ENCODE results near the gene PRR14L.
"Not testable (repeated sequence)": the region's sequence is repeated elsewhere in the genome, so short reads cannot be mapped to it uniquely, and the experiment has no call there.

PRR14L gene

DNA sequence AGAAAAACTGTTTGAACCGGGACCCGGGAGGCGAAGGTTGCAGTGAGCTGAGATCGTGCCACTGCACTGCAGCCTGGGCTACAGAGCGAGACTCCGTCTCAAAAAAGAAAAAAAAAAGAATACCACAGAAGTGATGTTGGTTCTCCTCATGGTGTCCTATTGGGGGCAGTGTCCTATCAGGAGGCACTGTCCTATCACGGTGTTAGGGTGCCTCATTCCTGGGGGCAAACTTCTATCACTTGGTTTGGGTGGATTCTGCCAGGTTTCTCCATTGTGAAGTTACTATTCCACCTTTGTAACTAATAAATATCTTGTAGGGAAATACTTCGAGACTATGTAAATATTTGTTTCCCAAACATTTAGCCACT, 19.6 kb downstream of the PRR14L start:
- no peak for DNase-seq (ENCODE audit: extremely low spot score)
- no peak for TF ChIP-seq ELF4 (IDR thresholded peaks at IDR 0.05)
- peak; percentile 45; the same call in 1 of the 2 replicates for TF ChIP-seq ZNF384 (IDR thresholded peaks at IDR 0.05)
- ChIA-PET CTCF (interaction anchor here (0.6 to 1.7 kb wide), 5 partner anchors 9 to 541 kb away, joined by 3 to 6 read pairs (median 3); no protein-coding TSS in a partner anchor), POLR2A (interaction anchor here (0.7 to 0.8 kb wide), 2 partner anchors 23 to 43 kb away, joined by 3 read pairs; partner anchors contain the start of gene DEPDC5)

DNA sequence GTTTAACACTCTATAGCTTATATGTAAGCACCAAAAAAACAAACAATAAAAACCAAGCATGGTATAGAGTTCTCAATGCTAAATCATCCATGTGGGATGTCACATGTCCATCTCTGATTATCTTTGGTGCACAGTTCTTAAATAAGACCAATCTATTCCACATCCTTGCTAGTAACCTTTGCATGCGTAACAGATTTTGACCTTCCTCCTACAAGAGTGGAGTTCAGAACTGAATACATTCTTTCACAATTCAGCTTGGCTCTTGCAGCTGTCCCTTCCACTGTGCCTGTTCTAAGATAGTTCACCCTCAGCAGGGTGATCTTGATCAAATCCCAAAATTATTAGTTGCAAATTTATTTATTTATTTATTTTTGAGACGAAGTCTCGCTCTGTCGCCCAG, 21.1 kb downstream of the PRR14L start:
- no peak for DNase-seq (ENCODE audit: extremely low spot score)
- CTCF ChIA-PET, result interaction anchor here (0.9 kb wide), 1 partner anchor 241 kb away, joined by 5 read pairs; no protein-coding TSS in a partner anchor
- POLR2A ChIA-PET, result interaction anchor here (1.0 kb wide), 1 partner anchor 19 kb away, joined by 3 read pairs; no protein-coding TSS in a partner anchor
- TF ChIP-seq CTBP1 (IDR thresholded peaks at IDR 0.05; ENCODE audit: borderline replicate concordance) (no peak), HDGF (IDR thresholded peaks at IDR 0.05; ENCODE audit: borderline replicate concordance) (no peak), FOXA1 (IDR thresholded peaks at IDR 0.05) (no peak), FOXK2 (IDR thresholded peaks at IDR 0.05) (no peak), SP1 (IDR thresholded peaks at IDR 0.05) (no peak), FOXM1 (IDR thresholded peaks at IDR 0.05; ENCODE audit: borderline replicate concordance) (no peak), SUZ12 (IDR thresholded peaks at IDR 0.05) (no peak), LEF1 (IDR thresholded peaks at IDR 0.05; ENCODE audit: borderline replicate concordance) (no peak), ARNT (IDR thresholded peaks at IDR 0.05) (no peak)
- TF ChIP-seq, protein P1, sequence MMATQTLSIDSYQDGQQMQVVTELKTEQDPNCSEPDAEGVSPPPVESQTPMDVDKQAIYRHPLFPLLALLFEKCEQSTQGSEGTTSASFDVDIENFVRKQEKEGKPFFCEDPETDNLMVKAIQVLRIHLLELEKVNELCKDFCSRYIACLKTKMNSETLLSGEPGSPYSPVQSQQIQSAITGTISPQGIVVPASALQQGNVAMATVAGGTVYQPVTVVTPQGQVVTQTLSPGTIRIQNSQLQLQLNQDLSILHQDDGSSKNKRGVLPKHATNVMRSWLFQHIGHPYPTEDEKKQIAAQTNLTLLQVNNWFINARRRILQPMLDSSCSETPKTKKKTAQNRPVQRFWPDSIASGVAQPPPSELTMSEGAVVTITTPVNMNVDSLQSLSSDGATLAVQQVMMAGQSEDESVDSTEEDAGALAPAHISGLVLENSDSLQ (IDR thresholded peaks at IDR 0.05), result no peak

DNA sequence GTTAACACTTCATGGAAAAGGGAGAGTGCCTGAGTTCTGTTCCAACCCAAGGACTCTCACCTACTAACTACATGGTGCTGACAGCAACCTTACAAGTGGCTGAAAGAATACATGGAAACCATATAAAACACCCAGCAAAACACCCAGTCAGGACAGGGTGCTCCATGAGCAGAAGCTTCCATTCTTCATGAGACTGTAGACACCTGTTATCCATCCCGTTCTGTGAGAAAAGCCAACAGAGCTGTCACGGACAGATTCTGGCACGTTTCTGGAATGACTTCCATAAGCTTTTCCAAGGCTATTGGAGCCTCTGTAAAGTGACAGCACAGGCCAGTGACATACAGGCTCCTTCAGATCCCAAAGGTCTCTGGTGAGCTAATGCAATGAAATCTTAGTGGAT, 23.2 kb downstream of the PRR14L start:
- POLR2A ChIA-PET, result interaction anchor here (1.7 kb wide), 1 partner anchor 27 kb away, joined by 8 read pairs; the partner anchor contains the start of gene DEPDC5
- TF ChIP-seq SUZ12 (IDR thresholded peaks at IDR 0.05) (no peak), ELF4 (IDR thresholded peaks at IDR 0.05) (no peak), NFRKB (IDR thresholded peaks at IDR 0.05) (no peak), CTBP1 (IDR thresholded peaks at IDR 0.05; ENCODE audit: borderline replicate concordance) (no peak), HDGF (IDR thresholded peaks at IDR 0.05; ENCODE audit: borderline replicate concordance) (no peak), FOXK2 (IDR thresholded peaks at IDR 0.05) (no peak), FOXA1 (IDR thresholded peaks at IDR 0.05) (no peak), LEF1 (IDR thresholded peaks at IDR 0.05; ENCODE audit: borderline replicate concordance) (no peak), FOXM1 (IDR thresholded peaks at IDR 0.05; ENCODE audit: borderline replicate concordance) (no peak), BHLHE40 (IDR thresholded peaks at IDR 0.05; ENCODE audit: borderline replicate concordance) (no peak), L3MBTL2 (conservative IDR thresholded peaks at IDR 0.05) (no peak), SP1 (IDR thresholded peaks at IDR 0.05) (no peak), ZNF384 (IDR thresholded peaks at IDR 0.05) (no peak), ARNT (IDR thresholded peaks at IDR 0.05) (no peak), TARDBP (IDR thresholded peaks at IDR 0.05) (no peak)
- TF ChIP-seq, protein P1 (IDR thresholded peaks at IDR 0.05), result no peak
- CTCF ChIA-PET, result no interaction called here
- DNase-seq (ENCODE audit: extremely low spot score), result no peak

DNA sequence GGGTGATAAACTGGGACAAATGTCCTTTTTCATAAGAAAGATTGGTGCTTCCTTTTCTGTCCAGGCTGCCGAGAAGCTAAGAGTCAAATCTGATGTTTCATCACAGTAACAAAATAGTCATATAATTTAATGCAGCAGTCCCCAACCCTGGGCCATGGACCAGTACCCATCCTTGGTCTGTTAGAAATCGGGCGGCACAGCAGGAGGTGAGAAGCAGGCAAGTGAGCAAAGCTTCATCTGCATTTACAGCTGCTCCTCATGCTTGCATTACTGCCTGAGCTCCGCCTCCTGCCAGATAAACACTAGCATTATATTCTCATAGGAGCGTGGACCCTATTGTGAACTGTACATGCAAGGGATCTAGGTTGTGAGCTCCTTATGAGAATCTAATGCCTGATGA, 26.2 kb downstream of the PRR14L start:
- POLR2A ChIA-PET, result interaction anchor here (2.2 kb wide), 1 partner anchor 29 kb away, joined by 8 read pairs; the partner anchor contains the start of gene DEPDC5
- DNase-seq (ENCODE audit: extremely low spot score), result no peak
- TF ChIP-seq FOXK2 (IDR thresholded peaks at IDR 0.05) (no peak), FOXM1 (IDR thresholded peaks at IDR 0.05; ENCODE audit: borderline replicate concordance) (no peak), FOXA1 (IDR thresholded peaks at IDR 0.05) (no peak)
- CTCF ChIA-PET, result interaction anchor here (0.6 kb wide), 1 partner anchor 53 kb away, joined by 3 read pairs; no protein-coding TSS in a partner anchor

DNA sequence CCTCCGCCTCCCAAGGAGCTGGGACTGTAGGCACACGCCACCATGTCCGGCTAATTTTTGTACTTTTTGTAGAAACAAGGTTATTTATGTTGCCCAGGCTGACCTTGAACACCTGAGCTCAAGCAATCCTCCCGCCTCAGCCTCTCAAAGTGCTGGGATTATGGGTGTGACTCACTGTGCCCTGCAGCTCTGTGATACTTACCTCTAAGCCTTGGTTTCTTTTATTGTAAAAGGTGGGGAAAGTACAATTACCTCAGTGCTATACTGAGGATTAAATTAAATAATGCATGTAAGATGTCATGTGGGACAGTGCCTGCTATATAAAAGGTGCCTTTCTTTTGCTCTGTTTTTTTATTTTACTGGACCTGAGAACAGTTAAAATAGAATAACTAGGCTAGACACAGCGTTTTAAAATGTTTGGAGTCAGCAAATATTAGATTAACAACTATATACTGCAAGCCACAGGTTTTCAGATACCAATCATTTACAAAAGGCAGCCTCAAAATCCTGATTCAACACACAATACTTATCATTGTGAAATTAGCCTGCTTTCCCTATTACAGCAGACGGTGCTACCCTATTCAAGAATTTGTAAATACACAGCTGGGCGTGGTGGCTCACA, 30.0 kb downstream of the PRR14L start:
- no peak for TF ChIP-seq NFRKB (IDR thresholded peaks at IDR 0.05)
- no peak for TF ChIP-seq FOXA1 (IDR thresholded peaks at IDR 0.05)
- no peak for TF ChIP-seq ARNT (IDR thresholded peaks at IDR 0.05)
- TF ChIP-seq FOXK2 (IDR thresholded peaks at IDR 0.05), result no peak
- TF ChIP-seq LEF1 (IDR thresholded peaks at IDR 0.05; ENCODE audit: borderline replicate concordance), result no peak
- no peak for TF ChIP-seq CTBP1 (IDR thresholded peaks at IDR 0.05; ENCODE audit: borderline replicate concordance)
- no peak for TF ChIP-seq TARDBP (IDR thresholded peaks at IDR 0.05)
- no peak for TF ChIP-seq ELF4 (IDR thresholded peaks at IDR 0.05)
- no peak for TF ChIP-seq FOXM1 (IDR thresholded peaks at IDR 0.05; ENCODE audit: borderline replicate concordance)
- no peak for TF ChIP-seq L3MBTL2 (conservative IDR thresholded peaks at IDR 0.05)
- TF ChIP-seq SUZ12 (IDR thresholded peaks at IDR 0.05), result no peak
- no peak for TF ChIP-seq ZNF384 (IDR thresholded peaks at IDR 0.05)
- TF ChIP-seq, protein P1 (IDR thresholded peaks at IDR 0.05), result no peak
- TF ChIP-seq BHLHE40 (IDR thresholded peaks at IDR 0.05; ENCODE audit: borderline replicate concordance), result no peak
- no peak for TF ChIP-seq HDGF (IDR thresholded peaks at IDR 0.05; ENCODE audit: borderline replicate concordance)
- no peak for DNase-seq (ENCODE audit: extremely low spot score)
- CTCF ChIA-PET, result no interaction called here
- POLR2A ChIA-PET, result interaction anchor here (0.9 kb wide), 1 partner anchor 43 kb away, joined by 3 read pairs; no protein-coding TSS in a partner anchor

DNA sequence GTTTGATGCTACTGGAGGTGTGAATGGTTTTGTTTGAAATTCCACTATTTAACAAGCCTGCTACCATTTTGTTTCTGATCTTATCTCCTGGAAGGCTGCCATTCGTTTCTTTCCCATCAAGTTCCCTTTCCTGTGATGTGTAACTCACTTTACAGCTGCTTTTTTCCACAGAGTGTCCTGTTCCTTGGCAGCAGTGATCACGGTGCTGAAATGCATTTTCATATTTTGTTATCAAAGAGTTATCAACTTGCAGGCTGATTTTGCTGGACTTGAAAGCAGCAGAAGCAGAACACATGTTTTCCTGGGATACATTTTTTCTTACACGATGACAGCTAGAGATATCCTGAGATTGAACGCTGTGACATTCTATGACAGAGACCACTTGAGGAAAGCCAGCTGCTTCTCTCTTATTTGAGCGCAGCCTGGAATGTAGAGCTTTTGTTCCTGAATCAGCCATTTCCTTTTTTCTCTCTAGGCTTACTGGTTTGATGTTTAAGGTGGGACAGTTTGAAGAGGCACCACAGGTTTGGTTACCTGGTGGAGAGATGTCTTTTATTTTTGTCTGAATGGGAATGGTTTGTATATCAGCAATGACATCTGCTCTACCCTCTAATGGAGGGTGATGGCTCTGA, 34.7 kb downstream of the PRR14L start:
- TF ChIP-seq CTBP1 (IDR thresholded peaks at IDR 0.05; ENCODE audit: borderline replicate concordance), result no peak
- TF ChIP-seq SUZ12 (IDR thresholded peaks at IDR 0.05), result no peak
- no peak for TF ChIP-seq FOXA1 (IDR thresholded peaks at IDR 0.05)
- TF ChIP-seq FOXK2 (IDR thresholded peaks at IDR 0.05), result no peak
- no peak for TF ChIP-seq LEF1 (IDR thresholded peaks at IDR 0.05; ENCODE audit: borderline replicate concordance)
- no peak for TF ChIP-seq TARDBP (IDR thresholded peaks at IDR 0.05)
- TF ChIP-seq SP1 (IDR thresholded peaks at IDR 0.05), result no peak
- no peak for TF ChIP-seq ARNT (IDR thresholded peaks at IDR 0.05)
- TF ChIP-seq ELF4 (IDR thresholded peaks at IDR 0.05), result no peak
- TF ChIP-seq L3MBTL2 (conservative IDR thresholded peaks at IDR 0.05), result no peak
- no peak for TF ChIP-seq ZNF384 (IDR thresholded peaks at IDR 0.05)
- TF ChIP-seq FOXM1 (IDR thresholded peaks at IDR 0.05; ENCODE audit: borderline replicate concordance), result no peak
- TF ChIP-seq HDGF (IDR thresholded peaks at IDR 0.05; ENCODE audit: borderline replicate concordance), result no peak
- TF ChIP-seq, protein P1 (IDR thresholded peaks at IDR 0.05), result no peak
- no peak for TF ChIP-seq NFRKB (IDR thresholded peaks at IDR 0.05)
- no peak for TF ChIP-seq BHLHE40 (IDR thresholded peaks at IDR 0.05; ENCODE audit: borderline replicate concordance)
- ChIA-PET POLR2A (no interaction called here), CTCF (no interaction called here)
- DNase-seq (ENCODE audit: extremely low spot score), result no peak

DNA sequence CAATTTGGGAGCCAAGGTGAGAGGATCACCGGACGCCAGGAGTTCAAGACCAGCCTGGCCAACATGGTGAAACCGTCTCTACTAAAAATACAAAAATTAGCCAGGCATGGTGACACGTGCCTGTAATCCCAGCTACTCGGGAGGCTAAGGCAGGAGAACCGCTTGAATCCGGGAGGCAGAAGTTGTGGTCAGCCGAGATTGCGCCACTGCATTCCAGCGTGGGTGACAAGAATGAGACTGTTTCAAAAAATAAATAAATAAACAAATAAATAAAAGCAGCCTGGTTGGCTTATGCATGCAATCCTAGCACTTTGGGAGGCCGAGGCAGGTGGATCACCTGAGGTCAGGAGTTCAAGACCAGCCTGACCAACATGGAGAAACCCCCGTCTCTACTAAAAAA, 38.7 kb downstream of the PRR14L start:
- CTCF ChIA-PET; DNase-seq (ENCODE audit: extremely low spot score); POLR2A ChIA-PET: not testable (repeated sequence)

Data from HEK293T (cell line).